GM12878 (cell line): ENCODE measurements around the gene KCNH4. TPM values are rescaled to one million over a fixed set of nuclear protein-coding genes. Genes with fewer than 3 reads are reported as not detected.

Experiments used
- ATAC-seq: fragments of 200-7000 bp; cut with Tn5 transposase; 3 replicates; pipeline ENCODE4 v1.9.1; 2020; ENCODE audit warnings: mild to moderate bottlenecking, moderate library complexity
- BruUV-seq: library from RNA; stranded (reverse); fragments of 400-500 nt; replicated peaks from 2 replicates; lab custom pipeline; 2021; lab: Mats Ljungman, UMichigan
- CTCF ChIA-PET: fragments of 300-600 bp; sonication (Branson Sonifier 250); formaldehyde crosslinking; extraction: SDS; loops from one replicate; lab custom pipeline; 2021; ENCODE audit warnings: inconsistent platforms; lab: Yijun Ruan, JAX
- POLR2A ChIA-PET: fragments of 350-600 bp; formaldehyde crosslinking; extraction: SDS; loops from one replicate; lab custom pipeline; 2021; ENCODE audit warnings: inconsistent platforms; lab: Charles Lee
- RAD21 ChIA-PET: fragments of 300-600 bp; sonication (Branson Sonifier 250); formaldehyde crosslinking; loops from one replicate; lab custom pipeline; 2023; ENCODE audit warnings: antibody characterized with exemption; ENCODE audit not compliant: unreplicated experiment; lab: Charles Lee
- SMC1A ChIA-PET: fragments of 300-600 bp; sonication (Branson Sonifier 250); formaldehyde crosslinking; loops from one replicate; lab custom pipeline; 2023; ENCODE audit not compliant: unreplicated experiment, uncharacterized antibody; lab: Charles Lee
- DNase-seq: peaks from one replicate; pipeline ENCODE4 v3.0.0-alpha.2; 2011; ENCODE audit warnings: low read depth, low spot score
- FAIRE-seq: peaks from 3 replicates; lab custom pipeline; 2011; peaks lifted over from hg19 to GRCh38; lab: Jason Lieb, UNC
- H2AFZ ChIP-seq: 2 replicates; pipeline ENCODE4 v1.6.0; 2011; ENCODE audit warnings: low read depth, low read length, control low read depth; ENCODE audit not compliant: control insufficient read depth
- H3K27ac ChIP-seq: 2 replicates; pipeline ENCODE4 v1.5.1; 2011; ENCODE audit warnings: control low read depth; ENCODE audit not compliant: control insufficient read depth, insufficient read depth
- H3K27me3 ChIP-seq, 2 experiments: replicated peaks in 1 of 2; 2 replicates each; pipeline versions ENCODE4 v1.6.0 to v1.6.1; 2011; ENCODE audit warnings: low read length in 1 of 2; ENCODE audit not compliant: control insufficient read depth in 2 of 2, insufficient read depth in 2 of 2
- H3K36me3 ChIP-seq, 2 experiments: 2 replicates each; pipeline ENCODE4 v1.5.1; 2011; ENCODE audit warnings: low read length in 1 of 2; ENCODE audit not compliant: control insufficient read depth in 2 of 2, insufficient read depth in 2 of 2
- H3K4me1 ChIP-seq: 2 replicates; pipeline ENCODE4 v1.6.1; 2011; ENCODE audit warnings: mild to moderate bottlenecking, low read length, moderate library complexity, mixed read lengths; ENCODE audit not compliant: control insufficient read depth, insufficient read depth
- H3K4me2 ChIP-seq: 2 replicates; pipeline ENCODE4 v1.6.0; 2011; ENCODE audit warnings: control low read depth; ENCODE audit not compliant: control insufficient read depth, insufficient read depth
- H3K4me3 ChIP-seq: fragments of 200-600 bp; sonication (generic); 2 replicates; pipeline ENCODE4 v1.5.1; 2016
- H3K79me2 ChIP-seq: 2 replicates; pipeline ENCODE4 v1.6.0; 2011; ENCODE audit warnings: low read length; ENCODE audit not compliant: control insufficient read depth, insufficient read depth
- H3K9ac ChIP-seq: 2 replicates; pipeline ENCODE4 v1.8.0; 2011; ENCODE audit warnings: low read length, control low read depth, mixed read lengths; ENCODE audit not compliant: control insufficient read depth, insufficient read depth
- H3K9me3 ChIP-seq: replicated peaks from 3 replicates; pipeline ENCODE4 v1.5.1; 2011; ENCODE audit warnings: mild to moderate bottlenecking, low read length; ENCODE audit not compliant: control insufficient read depth, insufficient read depth
- H4K20me1 ChIP-seq: 2 replicates; pipeline ENCODE4 v1.6.0; 2011; ENCODE audit not compliant: control insufficient read depth, insufficient read depth
- BHLHE40 ChIP-seq, 2 experiments: fragments of 450-650 bp in 1 of 2; IDR thresholded peaks; 2 replicates each; pipeline ENCODE4 v1.6.1; 2011 to 2017; ENCODE audit warnings: low read depth in 2 of 2, borderline replicate concordance in 1 of 2, improper control_type of control experiment in 1 of 2, low read length in 1 of 2, mild to moderate bottlenecking in 1 of 2
- CREM ChIP-seq: IDR thresholded peaks from 2 replicates; pipeline ENCODE4 v1.6.1; 2014; ENCODE audit warnings: antibody characterized with exemption, low read depth
- RAD51 ChIP-seq: fragments of 450-650 bp; IDR thresholded peaks from 2 replicates; pipeline ENCODE4 v1.6.1; 2016; ENCODE audit warnings: moderate library complexity, mild to moderate bottlenecking, inconsistent platforms
- WGBS: methylation state at CpG from one replicate; pipeline ENCODE4 v1.1.6; 2016; ENCODE audit warnings: low lambda C conversion rate; ENCODE audit not compliant: insufficient replicate concordance, insufficient coverage; ENCODE audit errors: missing lambda C conversion rate; 5-methylcytosine and 5-hydroxymethylcytosine counted together
- in situ Hi-C: fragments of 300-500 bp; cut with MboI; formaldehyde crosslinking; loops from 9 replicates; pipeline ENCODE4 v1.14.3; 2018; ENCODE audit warnings: mixed read lengths
- intact Hi-C: fragments of 100-400 bp; cut with micrococcal nuclease; formaldehyde crosslinking; loops from one replicate; pipeline ENCODE4 v1.14.2; 2022; ENCODE audit not compliant: unreplicated experiment
- polyA plus RNA-seq, 11 experiments: library from polyadenylated mRNA; depleted of rRNA in 4 of 11; unstranded in 6 of 11; stranded (reverse) in 5 of 11; fragments of >200 nt; fragmentation: Nextera tagmentation in 4 of 11; fragmentation: Illumina TruSeq in 1 of 11; extraction: Ambion mirVana in 4 of 11; extraction: Trizol in 1 of 11; gene quantifications; 1 replicate in 1 of 11; 2 replicates in 10 of 11; pipeline versions ENCODE4 v1.2.1 to v1.2.3, GENCODE V29; 2011 to 2016; ENCODE audit warnings: inconsistent platforms in 2 of 11, missing spikeins in 2 of 11, low read depth in 1 of 11
- total RNA-seq, 4 experiments: library from RNA; depleted of rRNA in 3 of 4; stranded (reverse); fragments of >200 nt in 3 of 4; fragmentation: Illumina TruSeq in 1 of 4; extraction: Trizol in 1 of 4; gene quantifications; 2 replicates each; pipeline versions ENCODE4 v1.2.1 to v1.2.3, GENCODE V29; 2013 to 2021

The KCNH4 gene
- total and polyA plus RNA-seq, 10 of the 15 experiments (the other 5 are each of a cell fraction or from before 2014, with no cell fraction given) = 0.03 to 0.88 (median 0.10) TPM; not detected in 2

GRCh38 chr17:42174126-42174783, 6.7 kb downstream of the KCNH4 start:
- ChIA-PET RAD21 (no interaction called here), CTCF (no interaction called here), POLR2A (no interaction called here), SMC1A (no interaction called here)
- 36% methylated on average over 14 of the region's 14 CpGs for WGBS
- H3K36me3 ChIP-seq = no peaks in the 10 kb centered on the region
- DNase-seq (no peak), ATAC-seq (no peak), FAIRE-seq (no peak)
- H2AFZ ChIP-seq = no peak overlapping the region
- no peak overlapping the region for H3K27ac ChIP-seq
- no TSS peak for BruUV-seq
- H3K79me2 ChIP-seq = no peaks in the 10 kb centered on the region
- no peak overlapping the region for H3K9ac ChIP-seq
- no peaks in the 10 kb centered on the region for H3K27me3 ChIP-seq
- intact Hi-C loops (no loop called here), in situ Hi-C loops (no loop called here)
- no peak for TF ChIP-seq RAD51
- peak in 1 of 2 experiments; percentile 62; a peak in 2 of 4 replicates for TF ChIP-seq BHLHE40 (IDR thresholded peaks at IDR 0.05; ENCODE audit: borderline replicate concordance in 1 of 2, low read depth in 2 of 2, low read length in 1 of 2)
- H3K9me3 ChIP-seq = no peaks in the 10 kb centered on the region
- peaks cover 15% of the 10 kb centered on the region for H3K4me1 ChIP-seq
- H4K20me1 ChIP-seq = no peaks in the 10 kb centered on the region
- no peak overlapping the region for H3K4me2 ChIP-seq
- H3K4me3 ChIP-seq = no peak overlapping the region

GRCh38 chr17:42171831-42172230, 9.1 kb downstream of the KCNH4 start:
- H3K4me2 ChIP-seq = no peak overlapping the region
- no peak for TF ChIP-seq CREM
- ATAC-seq (no peak), DNase-seq (no peak), FAIRE-seq (no peak)
- H3K36me3 ChIP-seq = no peaks in the 10 kb centered on the region
- no peak overlapping the region for H3K9ac ChIP-seq
- intact Hi-C loops (no loop called here), in situ Hi-C loops (no loop called here)
- no peaks in the 10 kb centered on the region for H3K79me2 ChIP-seq
- H3K4me3 ChIP-seq = no peak overlapping the region
- SMC1A ChIA-PET = no interaction called here
- CTCF ChIA-PET = interaction anchor here (0.6 to 1.2 kb wide), 2 partner anchors 10 to 414 kb away, joined by 3 to 4 read pairs; partner anchors contain the start of gene KCNH4
- POLR2A ChIA-PET = interaction anchor here (0.6 to 0.7 kb wide), 2 partner anchors 14 to 24 kb away, joined by 3 read pairs; no protein-coding TSS in a partner anchor
- H3K4me1 ChIP-seq = no peaks in the 10 kb centered on the region; the same call in 1 of the 2 replicates
- no peaks in the 10 kb centered on the region for H3K9me3 ChIP-seq
- BruUV-seq = no TSS peak
- RAD21 ChIA-PET = interaction anchor here (0.6 kb wide), 2 partner anchors 19 to 63 kb away, joined by 3 to 4 read pairs; no protein-coding TSS in a partner anchor
- H2AFZ ChIP-seq = no peak overlapping the region
- H3K27me3 ChIP-seq = no peaks in the 10 kb centered on the region
- no peak overlapping the region for H3K27ac ChIP-seq
- WGBS = 80% methylated on average over 11 of the region's 11 CpGs
- H4K20me1 ChIP-seq = no peaks in the 10 kb centered on the region
